Mucosa of stomach (tissue), 1 donor: ENCODE measurements around the gene RELCH.

Experiments
- H3K27me3 ChIP-seq: one replicate; pipeline ENCODE4 v1.7.0; 2013; ENCODE audit warnings: mild to moderate bottlenecking, low read length; ENCODE audit not compliant: control insufficient read depth, insufficient read depth
- H3K36me3 ChIP-seq: one replicate; pipeline ENCODE4 v1.7.0; 2013; ENCODE audit warnings: low read length; ENCODE audit not compliant: control insufficient read depth, insufficient read depth
- H3K4me1 ChIP-seq: one replicate; pipeline ENCODE4 v1.7.0; 2013; ENCODE audit warnings: mild to moderate bottlenecking, low read length; ENCODE audit not compliant: control insufficient read depth, insufficient read depth
- H3K4me3 ChIP-seq: one replicate; pipeline ENCODE4 v1.7.0; 2013; ENCODE audit warnings: low read length
- H3K9ac ChIP-seq: one replicate; pipeline ENCODE4 v1.7.0; 2013; ENCODE audit warnings: mild to moderate bottlenecking, low read length, moderate library complexity
- H3K9me3 ChIP-seq: one replicate; pipeline ENCODE4 v1.7.0; 2013; ENCODE audit warnings: mild to moderate bottlenecking, low read length, moderate library complexity; ENCODE audit not compliant: control insufficient read depth
- donor health status: Pancreatic carcinoma.

The RELCH gene

DNA sequence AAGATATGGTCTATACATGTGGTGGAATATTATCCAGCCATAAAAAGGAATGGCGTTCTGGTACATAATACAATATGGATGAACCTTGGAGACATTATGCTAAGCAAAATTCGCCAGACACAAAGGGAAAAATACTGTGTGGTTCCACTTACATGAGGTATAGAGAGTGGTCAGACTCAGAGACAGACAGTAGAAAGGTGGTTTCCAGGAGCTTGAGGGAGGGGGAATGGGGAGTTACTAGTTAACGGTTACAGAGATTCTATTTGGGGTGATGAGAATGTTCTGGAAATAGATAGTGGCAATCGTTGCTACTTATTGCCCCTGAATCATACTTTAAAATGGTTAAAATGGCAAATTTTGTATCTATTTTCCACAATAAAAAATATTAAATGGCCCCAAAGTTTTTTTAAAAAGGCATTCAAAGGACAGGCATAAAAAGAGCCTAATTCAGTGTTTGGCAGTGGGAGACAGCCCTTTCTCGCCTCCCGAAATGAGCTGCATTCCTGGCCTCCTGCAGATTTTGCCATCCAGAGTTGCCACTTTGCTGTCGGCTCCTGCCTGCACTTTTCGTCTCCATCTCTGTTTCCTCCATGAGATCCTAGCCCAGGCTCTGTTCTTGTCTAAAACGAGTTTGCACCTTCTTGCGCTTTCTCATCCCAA, 151.5 kb downstream of the RELCH start:
- H3K9me3 ChIP-seq: no peaks in the 10 kb centered on the region
- no peak overlapping the region for H3K4me3 ChIP-seq
- H3K27me3 ChIP-seq: no peaks in the 10 kb centered on the region
- no peak overlapping the region for H3K9ac ChIP-seq
- peaks cover 63% of the 10 kb centered on the region for H3K4me1 ChIP-seq
- H3K36me3 ChIP-seq: no peaks in the 10 kb centered on the region

GRCh38 chr18:62339106-62339988, 152.3 kb downstream of the RELCH start:
- no peak overlapping the region for H3K4me3 ChIP-seq
- H3K27me3 ChIP-seq: no peaks in the 10 kb centered on the region
- no peaks in the 10 kb centered on the region for H3K36me3 ChIP-seq
- H3K4me1 ChIP-seq: peaks cover 56% of the 10 kb centered on the region
- no peak overlapping the region for H3K9ac ChIP-seq
- no peaks in the 10 kb centered on the region for H3K9me3 ChIP-seq

DNA sequence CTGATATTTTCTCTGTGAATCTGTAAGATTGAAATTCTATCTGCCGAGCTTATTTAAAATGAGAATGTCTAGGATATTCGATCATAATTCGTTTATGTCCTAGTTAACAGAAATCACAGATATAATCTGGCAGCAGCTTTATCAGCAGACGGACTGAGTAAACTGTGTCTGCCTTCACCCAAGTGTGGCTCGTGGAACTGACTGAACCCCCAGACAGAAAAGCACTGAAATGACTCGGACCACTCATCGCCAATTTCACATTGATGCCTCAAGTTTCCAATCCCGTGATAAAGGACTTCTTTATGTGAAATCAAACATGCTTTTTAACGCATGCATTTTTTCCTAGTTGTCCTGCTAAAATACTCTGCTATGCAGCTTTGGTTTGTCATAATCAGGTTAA, 153.9 kb downstream of the RELCH start:
- H3K27me3 ChIP-seq: no peaks in the 10 kb centered on the region
- peaks cover 43% of the 10 kb centered on the region for H3K4me1 ChIP-seq
- no peak overlapping the region for H3K4me3 ChIP-seq
- no peak overlapping the region for H3K9ac ChIP-seq
- H3K9me3 ChIP-seq: no peaks in the 10 kb centered on the region
- no peaks in the 10 kb centered on the region for H3K36me3 ChIP-seq

GRCh38 chr18:62341473-62341872, 154.4 kb downstream of the RELCH start:
- Histone ChIP-seq H3K4me1 (peaks cover 45% of the 10 kb centered on the region), H3K27me3 (no peaks in the 10 kb centered on the region), H3K9ac (no peak overlapping the region)

DNA sequence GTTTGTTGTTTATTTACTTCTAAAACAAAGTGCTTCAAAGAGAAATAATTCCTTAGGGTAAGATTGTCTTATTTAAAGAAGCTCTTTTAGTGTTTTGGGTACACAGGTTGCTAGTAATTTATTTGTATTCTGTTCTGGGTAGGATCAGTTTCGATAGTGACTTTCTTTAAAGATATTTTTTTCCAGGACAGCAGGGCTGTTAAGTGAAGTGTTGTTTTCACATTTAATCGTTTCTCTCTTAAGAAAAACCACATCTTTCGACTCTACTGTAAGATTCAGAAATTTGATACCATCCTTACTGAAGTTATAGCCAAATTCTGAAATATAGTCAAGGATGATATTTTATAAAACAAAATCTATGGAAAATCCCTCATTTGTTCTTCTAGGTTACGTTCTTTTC, 155.8 kb downstream of the RELCH start:
- no peaks in the 10 kb centered on the region for H3K9me3 ChIP-seq
- H3K4me1 ChIP-seq: peaks cover 48% of the 10 kb centered on the region
- no peaks in the 10 kb centered on the region for H3K27me3 ChIP-seq
- no peaks in the 10 kb centered on the region for H3K36me3 ChIP-seq
- H3K9ac ChIP-seq: no peak overlapping the region
- H3K4me3 ChIP-seq: no peak overlapping the region

More at GRCh38 chr18:62341473-62341872, 154.4 kb downstream of the RELCH start:
- H3K9me3 ChIP-seq: no peaks in the 10 kb centered on the region
- no peak overlapping the region for H3K4me3 ChIP-seq
- H3K36me3 ChIP-seq: no peaks in the 10 kb centered on the region

DNA sequence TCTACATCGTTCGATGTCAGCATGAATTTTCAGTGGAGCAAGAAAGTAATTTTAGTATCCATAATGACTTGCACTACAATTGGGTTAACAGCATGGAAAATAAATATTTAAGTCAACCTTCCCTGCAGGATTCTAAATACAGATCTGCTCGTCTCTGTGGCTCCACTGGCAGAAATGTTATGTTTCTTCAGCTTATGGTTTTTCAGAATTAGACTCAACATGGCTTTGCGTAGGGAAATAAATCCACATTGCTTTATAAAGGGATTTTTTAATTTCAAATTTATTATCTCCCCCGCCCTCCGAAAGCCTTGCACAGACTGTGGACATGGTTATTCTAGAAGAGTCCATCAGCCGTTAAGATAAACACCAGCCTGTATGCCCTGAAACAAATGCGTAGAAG, 156.3 kb downstream of the RELCH start:
- no peak overlapping the region for H3K4me3 ChIP-seq
- H3K4me1 ChIP-seq: peaks cover 48% of the 10 kb centered on the region
- no peak overlapping the region for H3K9ac ChIP-seq
- H3K27me3 ChIP-seq: no peaks in the 10 kb centered on the region
- H3K9me3 ChIP-seq: no peaks in the 10 kb centered on the region
- H3K36me3 ChIP-seq: no peaks in the 10 kb centered on the region

DNA sequence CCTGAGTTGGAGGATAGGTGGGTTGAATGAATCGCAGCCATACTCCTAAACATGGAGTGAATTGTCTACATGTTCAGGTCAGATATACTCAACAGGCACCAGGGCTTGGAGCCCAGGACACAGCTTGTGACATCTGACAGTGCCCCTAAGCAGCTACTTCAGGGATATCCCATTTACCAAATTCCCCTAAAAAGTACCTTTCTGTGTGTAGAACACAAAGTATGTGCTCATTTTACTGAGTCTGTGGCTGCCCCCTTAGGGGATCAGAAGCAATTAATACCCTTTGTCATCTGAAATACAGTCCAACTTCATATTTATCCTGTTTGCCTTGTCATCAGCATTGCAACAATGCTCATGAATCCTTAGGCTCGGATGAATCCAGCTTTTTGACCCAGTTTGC, 158.9 kb downstream of the RELCH start:
- Histone ChIP-seq H3K9me3 (no peaks in the 10 kb centered on the region), H3K4me1 (peaks cover 22% of the 10 kb centered on the region), H3K27me3 (no peaks in the 10 kb centered on the region), H3K4me3 (no peak overlapping the region), H3K36me3 (no peaks in the 10 kb centered on the region), H3K9ac (no peak overlapping the region)

DNA sequence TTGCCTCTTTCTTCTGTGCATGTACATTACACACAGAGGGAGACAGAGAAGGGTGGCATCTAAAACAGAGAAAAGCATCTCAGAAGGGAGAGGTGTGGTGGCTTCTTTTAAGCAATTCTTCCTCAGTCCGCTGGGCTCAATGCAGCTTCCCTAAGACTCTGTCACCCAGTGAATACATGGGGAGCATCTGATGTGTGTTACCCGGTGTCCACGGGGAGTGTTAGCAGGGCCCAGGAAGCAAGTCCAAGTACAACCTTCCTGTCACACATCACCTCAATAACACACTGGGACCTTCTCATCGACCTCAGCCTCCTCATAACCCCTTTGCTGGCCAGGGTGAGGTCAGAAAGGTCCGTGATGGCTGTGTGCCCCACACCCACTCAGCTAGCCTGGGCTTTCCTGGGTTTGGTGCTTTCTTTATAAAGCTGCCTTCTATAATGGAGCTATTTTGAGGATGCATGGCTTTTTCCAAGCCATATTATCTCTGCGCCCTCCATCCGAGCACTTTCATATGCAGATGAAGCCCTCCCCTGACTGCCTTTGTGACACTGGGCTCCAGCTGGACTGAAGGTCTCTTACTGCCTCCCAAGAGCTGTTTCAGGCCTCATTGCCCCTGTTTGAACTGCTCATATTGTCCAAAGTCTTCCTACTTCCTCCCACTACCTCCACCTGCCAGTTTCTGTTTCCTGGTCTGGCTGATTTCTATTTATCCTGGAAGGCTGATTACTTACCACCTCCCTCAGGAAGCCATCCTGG, 159.5 kb downstream of the RELCH start:
- Histone ChIP-seq H3K9ac (no peak overlapping the region), H3K4me3 (no peak overlapping the region)

GRCh38 chr18:62347089-62347506, 160.0 kb downstream of the RELCH start:
- Histone ChIP-seq H3K27me3 (no peaks in the 10 kb centered on the region), H3K36me3 (no peaks in the 10 kb centered on the region), H3K4me3 (no peak overlapping the region), H3K4me1 (peaks cover 12% of the 10 kb centered on the region), H3K9me3 (no peaks in the 10 kb centered on the region), H3K9ac (no peak overlapping the region)

More for the DNA sequence above, 159.5 kb downstream of the RELCH start:
- H3K9me3 ChIP-seq: no peaks in the 10 kb centered on the region
- no peaks in the 10 kb centered on the region for H3K36me3 ChIP-seq
- no peaks in the 10 kb centered on the region for H3K27me3 ChIP-seq
- peaks cover 16% of the 10 kb centered on the region for H3K4me1 ChIP-seq

DNA sequence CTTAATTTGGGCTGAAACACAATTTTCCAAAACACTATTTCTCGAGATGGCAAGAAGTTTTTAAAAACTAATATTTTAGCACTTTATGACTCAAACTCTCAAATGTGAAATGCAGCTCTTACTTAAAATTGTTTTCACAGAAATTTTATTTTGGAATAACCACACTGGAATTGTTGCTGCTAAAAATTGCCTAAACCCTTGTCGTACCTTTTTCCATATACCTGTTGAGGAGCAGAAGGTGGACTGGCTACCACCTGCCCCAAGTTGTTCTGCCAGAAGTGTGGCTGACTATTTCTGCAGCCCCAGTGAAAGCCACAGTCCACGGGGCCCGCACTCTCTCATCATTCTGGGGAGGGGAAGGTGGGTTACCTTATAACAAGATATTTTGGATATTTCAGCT, 161.4 kb downstream of the RELCH start:
- Histone ChIP-seq H3K9me3 (no peaks in the 10 kb centered on the region), H3K36me3 (no peaks in the 10 kb centered on the region), H3K4me3 (no peak overlapping the region), H3K27me3 (no peaks in the 10 kb centered on the region), H3K9ac (no peak overlapping the region), H3K4me1 (peaks cover 12% of the 10 kb centered on the region)

- no peaks in the 10 kb centered on the region for H3K27me3 ChIP-seq
- H3K4me1 ChIP-seq: no peaks in the 10 kb centered on the region
- H3K36me3 ChIP-seq: no peaks in the 10 kb centered on the region
- no peaks in the 10 kb centered on the region for H3K9me3 ChIP-seq
- no peak overlapping the region for H3K9ac ChIP-seq
- no peak overlapping the region for H3K4me3 ChIP-seq
Measured at GRCh38 chr18:62353170-62353569, 166.1 kb downstream of the RELCH start.

DNA sequence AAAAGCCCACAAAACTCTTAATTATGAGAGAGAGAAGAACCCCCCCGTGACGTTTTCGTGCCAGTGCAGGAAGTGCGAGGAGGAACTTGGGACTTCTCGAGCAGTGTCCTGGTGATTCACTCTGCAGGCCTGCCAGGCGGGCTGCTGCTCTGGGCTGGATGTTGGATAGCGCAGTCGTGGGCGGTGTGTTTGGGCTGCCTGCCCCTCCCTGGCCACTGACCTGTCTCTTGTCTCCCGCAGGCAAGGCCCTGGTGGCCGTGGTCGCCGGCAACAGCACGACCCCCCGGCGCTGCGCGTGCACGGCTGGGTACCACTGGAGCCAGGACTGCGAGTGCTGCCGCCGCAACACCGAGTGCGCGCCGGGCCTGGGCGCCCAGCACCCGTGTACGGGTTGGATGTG, 167.1 kb downstream of the RELCH start:
- H3K36me3 ChIP-seq: no peaks in the 10 kb centered on the region
- H3K4me1 ChIP-seq: no peaks in the 10 kb centered on the region
- H3K4me3 ChIP-seq: no peak overlapping the region
- no peak overlapping the region for H3K9ac ChIP-seq
- no peaks in the 10 kb centered on the region for H3K9me3 ChIP-seq
- no peaks in the 10 kb centered on the region for H3K27me3 ChIP-seq
